ENCODE data around the gene PPP6C. TPM values are rescaled to one million over a fixed set of nuclear protein-coding genes. Genes with fewer than 3 reads are reported as not detected.

The PPP6C gene
- total and polyA plus RNA-seq, 2 of the 13 experiments (the other 11 are each of a cell fraction or from before 2014, with no cell fraction given) = 18.5 to 20.9 TPM

DNA sequence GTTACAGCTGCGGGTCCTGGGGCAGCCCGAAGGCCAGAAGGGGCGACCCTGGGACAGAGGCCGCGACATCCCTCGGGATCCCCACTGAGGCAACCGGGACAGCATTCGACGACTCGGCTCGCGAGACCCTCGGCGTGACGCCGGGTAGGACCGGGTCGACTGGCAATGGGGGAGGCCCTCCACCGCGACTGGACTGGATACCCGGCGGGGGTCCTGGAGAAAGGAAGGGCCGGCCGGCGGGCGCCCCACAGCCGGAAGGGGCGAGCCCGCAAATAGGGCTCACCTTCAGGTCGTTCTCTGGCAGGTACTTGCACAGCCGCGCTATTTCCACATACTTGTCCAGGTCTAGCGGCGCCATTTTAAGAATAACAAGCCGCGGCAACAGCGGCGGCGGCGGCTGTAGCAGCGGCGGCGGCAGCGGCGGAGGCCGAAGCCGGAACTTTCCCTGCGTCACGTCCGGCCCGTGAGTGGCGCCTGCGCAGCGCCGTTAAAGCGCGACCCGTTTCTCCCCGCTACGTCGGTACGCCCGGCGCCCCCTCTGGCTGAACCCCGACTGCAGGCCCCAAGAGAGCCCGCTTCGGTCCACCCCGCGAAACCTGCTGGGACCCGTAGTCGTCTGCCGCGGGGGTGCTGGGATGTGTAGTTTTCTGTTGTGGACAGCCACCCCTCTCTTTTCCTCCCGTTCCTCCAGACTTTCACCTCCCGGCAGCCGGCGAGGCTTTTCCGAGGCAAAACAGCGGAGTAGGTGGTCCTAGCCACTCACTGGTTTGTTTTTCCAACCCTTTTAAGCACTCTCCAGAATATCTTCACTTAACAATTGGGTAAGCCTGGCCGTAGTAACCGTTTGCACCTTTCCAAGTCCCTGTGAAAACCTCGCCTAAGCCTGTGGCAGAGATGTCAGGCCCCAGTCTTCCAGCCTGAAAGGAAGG lies at the start of gene PPP6C (continued):
- TF ChIP-seq, protein P1, sequence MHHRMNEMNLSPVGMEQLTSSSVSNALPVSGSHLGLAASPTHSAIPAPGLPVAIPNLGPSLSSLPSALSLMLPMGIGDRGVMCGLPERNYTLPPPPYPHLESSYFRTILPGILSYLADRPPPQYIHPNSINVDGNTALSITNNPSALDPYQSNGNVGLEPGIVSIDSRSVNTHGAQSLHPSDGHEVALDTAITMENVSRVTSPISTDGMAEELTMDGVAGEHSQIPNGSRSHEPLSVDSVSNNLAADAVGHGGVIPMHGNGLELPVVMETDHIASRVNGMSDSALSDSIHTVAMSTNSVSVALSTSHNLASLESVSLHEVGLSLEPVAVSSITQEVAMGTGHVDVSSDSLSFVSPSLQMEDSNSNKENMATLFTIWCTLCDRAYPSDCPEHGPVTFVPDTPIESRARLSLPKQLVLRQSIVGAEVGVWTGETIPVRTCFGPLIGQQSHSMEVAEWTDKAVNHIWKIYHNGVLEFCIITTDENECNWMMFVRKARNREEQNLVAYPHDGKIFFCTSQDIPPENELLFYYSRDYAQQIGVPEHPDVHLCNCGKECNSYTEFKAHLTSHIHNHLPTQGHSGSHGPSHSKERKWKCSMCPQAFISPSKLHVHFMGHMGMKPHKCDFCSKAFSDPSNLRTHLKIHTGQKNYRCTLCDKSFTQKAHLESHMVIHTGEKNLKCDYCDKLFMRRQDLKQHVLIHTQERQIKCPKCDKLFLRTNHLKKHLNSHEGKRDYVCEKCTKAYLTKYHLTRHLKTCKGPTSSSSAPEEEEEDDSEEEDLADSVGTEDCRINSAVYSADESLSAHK (CRISPR knock-in tag; IDR thresholded peaks at IDR 0.05; ENCODE audit: borderline replicate concordance) = no peak
- TF ChIP-seq ZNF619 (CRISPR knock-in tag; IDR thresholded peaks at IDR 0.05) (0 out of 2 replicates have a peak, but pooled peaks have one; percentile 23), ZNF607 (CRISPR knock-in tag; IDR thresholded peaks at IDR 0.05; ENCODE audit: borderline replicate concordance) (peak; percentile 49; the same call in 1 of the 2 replicates), EED (CRISPR knock-in tag; IDR thresholded peaks at IDR 0.05) (no peak), ZEB1 (IDR thresholded peaks at IDR 0.05; ENCODE audit: insufficient replicate concordance, low read depth) (no peak), MTA1 (CRISPR knock-in tag; IDR thresholded peaks at IDR 0.05; ENCODE audit: borderline replicate concordance) (peak; percentile 58; the same call in 1 of the 2 replicates), STAT5B (CRISPR knock-in tag; IDR thresholded peaks at IDR 0.05) (0 out of 2 replicates have a peak, but pooled peaks have one; percentile 52), KDM1A (CRISPR knock-in tag; IDR thresholded peaks at IDR 0.05) (peak; percentile 49; the same call in 1 of the 2 replicates), CREM (IDR thresholded peaks at IDR 0.05) (peak; percentile 91), CREM (CRISPR knock-in tag; IDR thresholded peaks at IDR 0.05) (peak; percentile 55; the same call in 1 of the 2 replicates), HNRNPH1 (optimal IDR thresholded peaks at IDR 0.05; ENCODE audit: low read depth, low read length) (no peak), FOXJ3 (CRISPR knock-in tag; IDR thresholded peaks at IDR 0.05; ENCODE audit: borderline replicate concordance) (no peak), IRX3 (CRISPR knock-in tag; IDR thresholded peaks at IDR 0.05; ENCODE audit: borderline replicate concordance, low read depth) (no peak), KDM2A (CRISPR knock-in tag; IDR thresholded peaks at IDR 0.05; ENCODE audit: borderline replicate concordance, low read depth) (peak; percentile 94), ZFP62 (CRISPR knock-in tag; IDR thresholded peaks at IDR 0.05) (no peak)
- TF ChIP-seq, protein P2, sequence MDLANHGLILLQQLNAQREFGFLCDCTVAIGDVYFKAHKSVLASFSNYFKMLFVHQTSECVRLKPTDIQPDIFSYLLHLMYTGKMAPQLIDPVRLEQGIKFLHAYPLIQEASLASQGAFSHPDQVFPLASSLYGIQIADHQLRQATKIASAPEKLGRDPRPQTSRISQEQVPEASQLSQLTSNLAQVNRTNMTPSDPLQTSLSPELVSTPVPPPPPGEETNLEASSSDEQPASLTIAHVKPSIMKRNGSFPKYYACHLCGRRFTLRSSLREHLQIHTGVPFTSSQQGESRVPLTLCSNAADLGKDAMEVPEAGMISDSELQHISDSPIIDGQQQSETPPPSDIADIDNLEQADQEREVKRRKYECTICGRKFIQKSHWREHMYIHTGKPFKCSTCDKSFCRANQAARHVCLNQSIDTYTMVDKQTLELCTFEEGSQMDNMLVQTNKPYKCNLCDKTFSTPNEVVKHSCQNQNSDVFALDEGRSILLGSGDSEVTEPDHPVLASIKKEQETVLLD (CRISPR knock-in tag; IDR thresholded peaks at IDR 0.05; ENCODE audit: low read depth) = peak; percentile 98
- TF ChIP-seq, protein P3, sequence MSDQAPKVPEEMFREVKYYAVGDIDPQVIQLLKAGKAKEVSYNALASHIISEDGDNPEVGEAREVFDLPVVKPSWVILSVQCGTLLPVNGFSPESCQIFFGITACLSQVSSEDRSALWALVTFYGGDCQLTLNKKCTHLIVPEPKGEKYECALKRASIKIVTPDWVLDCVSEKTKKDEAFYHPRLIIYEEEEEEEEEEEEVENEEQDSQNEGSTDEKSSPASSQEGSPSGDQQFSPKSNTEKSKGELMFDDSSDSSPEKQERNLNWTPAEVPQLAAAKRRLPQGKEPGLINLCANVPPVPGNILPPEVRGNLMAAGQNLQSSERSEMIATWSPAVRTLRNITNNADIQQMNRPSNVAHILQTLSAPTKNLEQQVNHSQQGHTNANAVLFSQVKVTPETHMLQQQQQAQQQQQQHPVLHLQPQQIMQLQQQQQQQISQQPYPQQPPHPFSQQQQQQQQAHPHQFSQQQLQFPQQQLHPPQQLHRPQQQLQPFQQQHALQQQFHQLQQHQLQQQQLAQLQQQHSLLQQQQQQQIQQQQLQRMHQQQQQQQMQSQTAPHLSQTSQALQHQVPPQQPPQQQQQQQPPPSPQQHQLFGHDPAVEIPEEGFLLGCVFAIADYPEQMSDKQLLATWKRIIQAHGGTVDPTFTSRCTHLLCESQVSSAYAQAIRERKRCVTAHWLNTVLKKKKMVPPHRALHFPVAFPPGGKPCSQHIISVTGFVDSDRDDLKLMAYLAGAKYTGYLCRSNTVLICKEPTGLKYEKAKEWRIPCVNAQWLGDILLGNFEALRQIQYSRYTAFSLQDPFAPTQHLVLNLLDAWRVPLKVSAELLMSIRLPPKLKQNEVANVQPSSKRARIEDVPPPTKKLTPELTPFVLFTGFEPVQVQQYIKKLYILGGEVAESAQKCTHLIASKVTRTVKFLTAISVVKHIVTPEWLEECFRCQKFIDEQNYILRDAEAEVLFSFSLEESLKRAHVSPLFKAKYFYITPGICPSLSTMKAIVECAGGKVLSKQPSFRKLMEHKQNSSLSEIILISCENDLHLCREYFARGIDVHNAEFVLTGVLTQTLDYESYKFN (CRISPR knock-in tag; conservative IDR thresholded peaks at IDR 0.05) = peak; percentile 52
- TF ChIP-seq, protein P4, sequence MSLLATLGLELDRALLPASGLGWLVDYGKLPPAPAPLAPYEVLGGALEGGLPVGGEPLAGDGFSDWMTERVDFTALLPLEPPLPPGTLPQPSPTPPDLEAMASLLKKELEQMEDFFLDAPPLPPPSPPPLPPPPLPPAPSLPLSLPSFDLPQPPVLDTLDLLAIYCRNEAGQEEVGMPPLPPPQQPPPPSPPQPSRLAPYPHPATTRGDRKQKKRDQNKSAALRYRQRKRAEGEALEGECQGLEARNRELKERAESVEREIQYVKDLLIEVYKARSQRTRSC (CRISPR knock-in tag; IDR thresholded peaks at IDR 0.05; ENCODE audit: low read depth) = no peak
